HepG2 (cell line): ENCODE measurements around the gene EXOC5. TPM values are rescaled to one million over a fixed set of nuclear protein-coding genes. Genes with fewer than 3 reads are reported as not detected.

Source experiments
- ARID3A ChIP-seq: IDR thresholded peaks from 2 replicates; pipeline ENCODE4 v1.6.1; 2012; ENCODE audit warnings: low read depth, low read length, improper control_type of control experiment
- ARNT ChIP-seq: fragments of 450-650 bp; IDR thresholded peaks from 2 replicates; pipeline ENCODE4 v1.6.1; 2017
- E2F2 ChIP-seq: sonication (generic); formaldehyde crosslinking; IDR thresholded peaks from 2 replicates; pipeline ENCODE4 v1.4.0; 2020; ENCODE audit warnings: missing genetic modification reagents, borderline replicate concordance
- KDM4B ChIP-seq: sonication (generic); formaldehyde crosslinking; IDR thresholded peaks from 2 replicates; pipeline ENCODE4 v1.4.0; 2020; ENCODE audit warnings: missing genetic modification reagents
- KDM5A ChIP-seq: fragments of 200-600 bp; sonication (generic); IDR thresholded peaks from 2 replicates; pipeline ENCODE4 v1.7.0; 2018; ENCODE audit warnings: antibody characterized with exemption, mild to moderate bottlenecking, low read length, borderline replicate concordance
- MAFG ChIP-seq: sonication (generic); formaldehyde crosslinking; IDR thresholded peaks from 2 replicates; pipeline ENCODE4 v1.5.1; 2020; ENCODE audit warnings: mild to moderate bottlenecking, missing genetic modification reagents
- ONECUT2 ChIP-seq: sonication (generic); formaldehyde crosslinking; IDR thresholded peaks from 2 replicates; pipeline ENCODE4 v1.4.0; 2020; ENCODE audit warnings: missing genetic modification reagents
- PRDM10 ChIP-seq: sonication (generic); formaldehyde crosslinking; IDR thresholded peaks from 2 replicates; pipeline ENCODE4 v1.4.0; 2020; ENCODE audit warnings: low read depth, missing genetic modification reagents
- RARA ChIP-seq: IDR thresholded peaks from 2 replicates; pipeline ENCODE4 v1.6.1; 2016; ENCODE audit warnings: missing genetic modification reagents, missing compliant biosample characterization
- RFX5 ChIP-seq: IDR thresholded peaks from 2 replicates; pipeline ENCODE4 v1.6.1; 2011; ENCODE audit warnings: low read depth, low read length, improper control_type of control experiment
- SATB2 ChIP-seq: sonication (generic); formaldehyde crosslinking; IDR thresholded peaks from 2 replicates; pipeline ENCODE4 v1.5.0; 2020; ENCODE audit warnings: missing genetic modification reagents
- TBX2 ChIP-seq: sonication (generic); formaldehyde crosslinking; IDR thresholded peaks from 2 replicates; pipeline ENCODE4 v1.5.0; 2020; ENCODE audit warnings: missing genetic modification reagents, mild to moderate bottlenecking, borderline replicate concordance
- ZBTB21 ChIP-seq: sonication (generic); formaldehyde crosslinking; IDR thresholded peaks from 2 replicates; pipeline ENCODE4 v1.4.0; 2020; ENCODE audit warnings: missing genetic modification reagents
- ZBTB43 ChIP-seq: sonication (generic); formaldehyde crosslinking; conservative IDR thresholded peaks from 2 replicates; pipeline ENCODE4 v1.4.0; 2020; ENCODE audit warnings: missing genetic modification reagents
- ZBTB7A ChIP-seq: sonication (generic); formaldehyde crosslinking; IDR thresholded peaks from 2 replicates; pipeline ENCODE4 v1.8.0; 2022; ENCODE audit warnings: mild to moderate bottlenecking, missing genetic modification reagents
- ZMYM4 ChIP-seq: sonication (generic); formaldehyde crosslinking; IDR thresholded peaks from 2 replicates; pipeline ENCODE4 v1.8.1; 2023; ENCODE audit warnings: mild to moderate bottlenecking, missing genetic modification reagents
- ZNF264 ChIP-seq: sonication (generic); formaldehyde crosslinking; IDR thresholded peaks from 2 replicates; pipeline ENCODE4 v1.4.0; 2020; ENCODE audit warnings: missing genetic modification reagents
- ZNF33B ChIP-seq: sonication (generic); formaldehyde crosslinking; IDR thresholded peaks from 2 replicates; pipeline ENCODE4 v1.5.1; 2020; ENCODE audit warnings: mild to moderate bottlenecking, missing genetic modification reagents
- ZNF432 ChIP-seq: sonication (generic); formaldehyde crosslinking; IDR thresholded peaks from 2 replicates; pipeline ENCODE4 v1.5.0; 2020; ENCODE audit warnings: missing genetic modification reagents, mild to moderate bottlenecking, borderline replicate concordance
- ZNF501 ChIP-seq: sonication (generic); formaldehyde crosslinking; IDR thresholded peaks from 2 replicates; pipeline ENCODE4 v1.5.1; 2020; ENCODE audit warnings: mild to moderate bottlenecking, moderate library complexity, missing genetic modification reagents
- polyA plus RNA-seq, 8 experiments: library from polyadenylated mRNA; depleted of rRNA in 3 of 8; stranded (reverse) in 7 of 8; unstranded in 1 of 8; fragments of >200 nt; fragmentation: Illumina TruSeq in 4 of 8; extraction: Trizol in 4 of 8; gene quantifications; 2 replicates each; pipeline versions ENCODE4 v1.2.1 to v1.2.3, GENCODE V29; 2011 to 2016; ENCODE audit warnings: low read depth in 4 of 8, missing spikeins in 1 of 8, mixed read lengths in 1 of 8; ENCODE audit not compliant: insufficient read depth in 1 of 8
- total RNA-seq, 5 experiments: library from RNA; depleted of rRNA; stranded (reverse); fragments of >200 nt; fragmentation: Illumina TruSeq; extraction: Trizol; gene quantifications; 2 replicates each; pipeline ENCODE4 v1.2.3, GENCODE V29; 2016; ENCODE audit warnings: low read depth in 1 of 5

The EXOC5 gene
- total and polyA plus RNA-seq, 2 of the 13 experiments (the other 11 are each of a cell fraction or from before 2014, with no cell fraction given) = 15.1 to 43.8 TPM

- TF ChIP-seq ARID3A = no peak
- no peak; the same call in 1 of the 2 replicates for TF ChIP-seq ZNF33B (CRISPR knock-in tag)
- TF ChIP-seq ZBTB21 (CRISPR knock-in tag) = no peak; the same call in 1 of the 2 replicates
- TF ChIP-seq PRDM10 = 0 out of 2 replicates have a peak, but pooled peaks have one; percentile 65
- no peak for TF ChIP-seq ONECUT2
- TF ChIP-seq E2F2 = no peak; the same call in 1 of the 2 replicates
- TF ChIP-seq ZNF432 (CRISPR knock-in tag) = no peak
- TF ChIP-seq ARNT = no peak
- TF ChIP-seq ZBTB43 (CRISPR knock-in tag) = no peak; the same call in 1 of the 2 replicates
- TF ChIP-seq TBX2 (CRISPR knock-in tag) = peak; percentile 50; the same call in 1 of the 2 replicates
- no peak for TF ChIP-seq SATB2 (CRISPR knock-in tag)
- TF ChIP-seq ZNF501 (CRISPR knock-in tag) = peak; percentile 93
- no peak for TF ChIP-seq RFX5
- TF ChIP-seq ZBTB7A (CRISPR knock-in tag) = 0 out of 2 replicates have a peak, but pooled peaks have one; percentile 35
- TF ChIP-seq RARA (CRISPR knock-in tag) = no peak
- peak; percentile 77 for TF ChIP-seq ZMYM4 (CRISPR knock-in tag)
- TF ChIP-seq KDM4B (CRISPR knock-in tag) = no peak
- peak; percentile 45; the same call in 1 of the 2 replicates for TF ChIP-seq KDM5A
- peak; percentile 74; the same call in 1 of the 2 replicates for TF ChIP-seq ZNF264 (CRISPR knock-in tag)
- no peak for TF ChIP-seq MAFG (CRISPR knock-in tag)
Observed at GRCh38 chr14:57268161-57269069, at the start of gene EXOC5, which contains the start of gene AP5M1 (continued).
